ENCODE data around the gene DNAJC7.

Gene DNAJC7

DNA sequence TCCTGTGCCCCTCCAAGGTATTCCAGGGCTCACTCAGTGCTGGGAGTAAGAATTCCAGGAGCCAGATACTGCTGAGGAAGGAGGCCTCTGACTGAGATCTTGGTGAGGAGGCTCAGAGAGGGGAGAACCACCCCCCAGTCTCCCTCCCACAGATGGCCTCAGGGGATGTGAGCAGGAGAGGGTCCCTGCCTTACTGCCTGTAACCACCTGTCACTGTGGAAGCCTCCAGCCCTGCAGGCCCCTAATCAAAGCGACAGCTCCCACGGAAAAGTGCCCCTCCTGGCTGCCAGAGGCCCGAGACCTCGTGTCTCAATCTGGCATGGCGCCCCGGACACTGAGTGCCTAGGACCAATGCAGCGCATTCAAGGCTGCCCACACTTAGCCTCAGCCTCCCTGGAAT is 40.8 kb upstream of the DNAJC7 start:
- TF ChIP-seq, protein P1, sequence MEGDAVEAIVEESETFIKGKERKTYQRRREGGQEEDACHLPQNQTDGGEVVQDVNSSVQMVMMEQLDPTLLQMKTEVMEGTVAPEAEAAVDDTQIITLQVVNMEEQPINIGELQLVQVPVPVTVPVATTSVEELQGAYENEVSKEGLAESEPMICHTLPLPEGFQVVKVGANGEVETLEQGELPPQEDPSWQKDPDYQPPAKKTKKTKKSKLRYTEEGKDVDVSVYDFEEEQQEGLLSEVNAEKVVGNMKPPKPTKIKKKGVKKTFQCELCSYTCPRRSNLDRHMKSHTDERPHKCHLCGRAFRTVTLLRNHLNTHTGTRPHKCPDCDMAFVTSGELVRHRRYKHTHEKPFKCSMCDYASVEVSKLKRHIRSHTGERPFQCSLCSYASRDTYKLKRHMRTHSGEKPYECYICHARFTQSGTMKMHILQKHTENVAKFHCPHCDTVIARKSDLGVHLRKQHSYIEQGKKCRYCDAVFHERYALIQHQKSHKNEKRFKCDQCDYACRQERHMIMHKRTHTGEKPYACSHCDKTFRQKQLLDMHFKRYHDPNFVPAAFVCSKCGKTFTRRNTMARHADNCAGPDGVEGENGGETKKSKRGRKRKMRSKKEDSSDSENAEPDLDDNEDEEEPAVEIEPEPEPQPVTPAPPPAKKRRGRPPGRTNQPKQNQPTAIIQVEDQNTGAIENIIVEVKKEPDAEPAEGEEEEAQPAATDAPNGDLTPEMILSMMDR (IDR thresholded peaks at IDR 0.05; ENCODE audit: extremely low read depth, insufficient read depth, missing control alignments): no peak
- no peak for DNase-seq (ENCODE audit: low spot score)
- in situ Hi-C loops (cut with MboI; ENCODE audit: low pct_unique_long_range_greater_than_20kb, low sequenced_read_pairs, unreplicated experiment): no loop called here

DNA sequence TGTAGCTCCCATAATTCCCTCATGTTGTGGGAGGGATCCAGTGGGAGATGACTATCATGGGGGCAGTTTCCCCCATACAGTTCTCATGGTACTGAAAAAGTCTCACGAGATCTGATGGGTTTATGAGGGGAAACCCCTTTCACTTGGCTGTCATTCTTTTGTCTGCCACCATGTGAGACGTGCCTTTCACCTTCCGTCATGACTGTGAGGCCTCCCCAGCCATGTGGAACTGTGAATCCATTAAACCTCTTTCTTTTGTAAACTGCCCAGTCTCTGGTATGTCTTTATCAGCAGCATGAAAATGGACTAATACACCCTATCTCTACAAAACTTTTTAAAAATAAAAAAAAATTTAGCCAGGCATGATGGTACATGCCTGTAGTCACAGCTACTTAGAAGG is 39.4 kb upstream of the DNAJC7 start:
- no peak for DNase-seq (ENCODE audit: low spot score)
- in situ Hi-C loops (cut with MboI; ENCODE audit: low pct_unique_long_range_greater_than_20kb, low sequenced_read_pairs, unreplicated experiment): no loop called here
- TF ChIP-seq, protein P1 (IDR thresholded peaks at IDR 0.05; ENCODE audit: extremely low read depth, insufficient read depth, missing control alignments): no peak

DNA sequence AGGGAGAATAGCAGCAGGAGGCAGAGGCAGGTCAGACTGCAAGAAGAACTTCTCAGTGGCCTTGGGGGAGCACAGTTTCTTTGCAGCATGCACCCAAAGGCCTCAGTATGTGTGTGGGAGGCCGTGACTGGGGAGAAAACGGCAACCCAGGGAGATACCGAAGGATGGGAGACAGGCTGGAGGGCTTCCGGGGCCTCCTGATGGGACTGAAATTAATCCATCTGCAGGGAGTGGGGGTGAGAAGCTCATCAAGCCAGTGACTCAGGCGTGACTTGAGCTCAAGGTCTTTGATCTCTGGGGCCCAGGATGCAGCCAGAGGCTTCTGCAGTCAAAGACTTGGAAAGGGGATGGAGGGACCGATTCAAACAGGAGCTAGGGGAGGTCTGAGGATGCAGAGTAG is 38.3 kb upstream of the DNAJC7 start:
- in situ Hi-C loops (cut with MboI; ENCODE audit: low pct_unique_long_range_greater_than_20kb, low sequenced_read_pairs, unreplicated experiment): no loop called here
- TF ChIP-seq, protein P1 (IDR thresholded peaks at IDR 0.05; ENCODE audit: extremely low read depth, insufficient read depth, missing control alignments): no peak
- DNase-seq (ENCODE audit: low spot score): no peak

DNA sequence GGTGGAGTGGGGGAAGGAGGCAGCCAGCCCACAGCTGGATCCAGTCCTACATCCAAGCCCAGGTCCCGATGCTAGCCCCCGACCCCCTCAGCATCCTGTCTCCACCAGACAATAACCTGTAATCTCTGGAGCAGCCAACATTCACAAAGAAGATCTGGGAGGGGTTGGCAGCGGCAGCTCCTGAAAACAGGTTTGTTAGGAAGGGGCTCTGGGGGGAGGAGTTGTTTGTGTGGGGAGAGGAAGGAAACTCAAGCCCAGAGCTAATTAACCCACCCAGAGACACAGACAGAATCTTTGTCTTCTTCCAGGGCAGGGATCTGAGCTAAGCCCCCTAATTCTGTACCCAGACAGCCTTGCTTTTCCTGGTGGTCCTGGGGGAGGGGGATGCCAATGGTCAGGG is 37.8 kb upstream of the DNAJC7 start:
- in situ Hi-C loops (cut with MboI; ENCODE audit: low pct_unique_long_range_greater_than_20kb, low sequenced_read_pairs, unreplicated experiment): no loop called here
- no peak for DNase-seq (ENCODE audit: low spot score)
- TF ChIP-seq, protein P1 (IDR thresholded peaks at IDR 0.05; ENCODE audit: extremely low read depth, insufficient read depth, missing control alignments): no peak

DNA sequence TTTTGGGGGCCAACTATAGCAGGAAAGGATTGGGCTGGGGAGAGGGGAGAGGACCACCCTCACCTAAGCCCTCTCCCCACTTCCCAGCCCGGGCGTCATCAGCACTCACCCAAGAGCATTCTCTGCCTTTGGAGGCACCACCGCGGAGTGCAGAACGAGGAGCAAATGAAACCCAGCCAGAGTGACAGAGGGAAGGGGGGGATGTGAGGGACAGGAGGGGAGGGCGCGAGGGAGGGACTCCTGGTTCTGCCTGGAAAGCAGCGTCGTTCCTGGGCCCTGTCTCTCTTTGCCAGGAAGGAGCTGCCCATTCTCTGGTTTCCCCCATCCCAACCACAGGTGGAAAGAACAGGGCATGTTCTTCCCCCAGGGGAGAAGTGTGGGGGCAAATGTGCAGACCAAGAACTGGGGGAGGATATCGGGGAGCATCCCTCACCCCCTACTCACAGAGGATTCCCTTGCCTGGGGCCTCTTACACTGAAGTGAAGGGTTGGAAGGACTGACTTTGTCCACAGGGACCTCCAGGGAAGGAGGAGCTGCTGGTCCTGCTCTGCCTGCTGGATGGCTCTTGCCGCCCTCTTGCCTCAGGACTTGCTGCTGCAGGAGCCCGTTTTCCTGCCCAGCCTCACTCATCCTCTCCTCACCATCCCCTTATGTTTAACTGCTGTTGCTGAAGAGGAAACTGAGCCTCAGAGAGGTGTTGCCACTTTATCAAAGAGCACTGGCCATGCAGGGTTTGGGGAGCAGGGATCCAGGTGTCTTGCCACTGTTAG is 36.7 kb upstream of the DNAJC7 start:
- no peak for DNase-seq (ENCODE audit: low spot score)
- TF ChIP-seq, protein P1 (IDR thresholded peaks at IDR 0.05; ENCODE audit: extremely low read depth, insufficient read depth, missing control alignments): no peak
- in situ Hi-C loops (cut with MboI; ENCODE audit: low pct_unique_long_range_greater_than_20kb, low sequenced_read_pairs, unreplicated experiment): no loop called here

DNA sequence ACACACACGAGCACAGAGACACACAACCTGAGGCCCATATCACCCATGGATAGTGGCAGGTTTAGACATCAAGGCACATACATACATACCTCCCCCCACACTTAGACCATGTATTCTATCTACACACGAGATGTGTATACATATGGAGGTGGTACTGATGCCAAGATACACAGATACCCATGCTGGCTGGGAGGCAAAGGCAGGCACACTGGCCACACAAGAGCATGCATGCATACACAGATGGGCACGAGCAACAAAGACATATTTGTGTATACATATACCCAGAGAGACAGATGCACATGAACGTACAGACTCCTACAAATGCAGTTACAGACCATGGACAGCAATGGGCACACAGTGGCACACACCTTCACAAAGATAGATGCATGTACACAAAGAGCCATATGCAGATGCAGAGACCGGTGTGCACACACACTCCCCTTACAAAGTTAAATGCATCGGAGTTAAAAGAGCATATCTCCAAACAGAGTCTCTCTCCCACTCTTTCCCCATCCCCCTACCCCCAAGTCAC is 35.2 kb upstream of the DNAJC7 start:
- in situ Hi-C loops (cut with MboI; ENCODE audit: low pct_unique_long_range_greater_than_20kb, low sequenced_read_pairs, unreplicated experiment): no loop called here
- DNase-seq (ENCODE audit: low spot score): no peak
- TF ChIP-seq, protein P1 (IDR thresholded peaks at IDR 0.05; ENCODE audit: extremely low read depth, insufficient read depth, missing control alignments): no peak

Measured in GM13977 (cell line).